GM18951 (cell line): Measurements from ENCODE around the gene POGZ.

ENCODE experiments used
- POLR2A ChIP-seq: IDR thresholded peaks from 4 replicates; pipeline ENCODE4 v1.6.1; 2011; ENCODE audit warnings: mild to moderate bottlenecking; ENCODE audit not compliant: insufficient read length, insufficient read depth; ENCODE audit errors: extremely low read depth
- in situ Hi-C: fragments of 300-500 bp; cut with MboI; formaldehyde crosslinking; loops from one replicate; pipeline ENCODE4 v1.12.0; 2022; ENCODE audit warnings: low sequenced_read_pairs, mixed read lengths, inconsistent platforms; ENCODE audit not compliant: unreplicated experiment

The POGZ gene

GRCh38 chr1:151425103-151425502 is 34.2 kb downstream of the POGZ start:
- in situ Hi-C loops, result no loop called here
- TF ChIP-seq POLR2A, result no peak

- TF ChIP-seq POLR2A, result no peak
- in situ Hi-C loops, result no loop called here
These were observed 39.5 kb downstream of the POGZ start for GRCh38 chr1:151419819-151420218.

- TF ChIP-seq POLR2A, result no peak
These were observed 41.2 kb downstream of the POGZ start for GRCh38 chr1:151418081-151418480.

GRCh38 chr1:151416231-151416630 is 43.1 kb downstream of the POGZ start:
- in situ Hi-C loops, result no loop called here
- no peak for TF ChIP-seq POLR2A

More at GRCh38 chr1:151418081-151418480, 41.2 kb downstream of the POGZ start:
- in situ Hi-C loops, result no loop called here

GRCh38 chr1:151411884-151412283 is 47.4 kb downstream of the POGZ start:
- TF ChIP-seq POLR2A, result no peak
- in situ Hi-C loops, result no loop called here

- TF ChIP-seq POLR2A, result no peak
- in situ Hi-C loops, result no loop called here
These were observed 50.4 kb downstream of the POGZ start for GRCh38 chr1:151408891-151409290.

GRCh38 chr1:151407304-151407703 is 52.0 kb downstream of the POGZ start:
- in situ Hi-C loops, result no loop called here
- TF ChIP-seq POLR2A, result no peak

- in situ Hi-C loops, result no loop called here
- TF ChIP-seq POLR2A, result no peak
These were observed 53.1 kb downstream of the POGZ start for GRCh38 chr1:151406176-151406575.

GRCh38 chr1:151405187-151405951 is 53.9 kb downstream of the POGZ start:
- no peak for TF ChIP-seq POLR2A
- in situ Hi-C loops, result no loop called here

GRCh38 chr1:151403612-151404011 is 55.7 kb downstream of the POGZ start:
- no peak for TF ChIP-seq POLR2A
- in situ Hi-C loops, result no loop called here

GRCh38 chr1:151402764-151403163 is 56.5 kb downstream of the POGZ start:
- no peak for TF ChIP-seq POLR2A
- in situ Hi-C loops, result no loop called here

GRCh38 chr1:151401860-151402259 is 57.4 kb downstream of the POGZ start:
- no peak for TF ChIP-seq POLR2A
- in situ Hi-C loops, result no loop called here

- no peak for TF ChIP-seq POLR2A
- in situ Hi-C loops, result no loop called here
These were observed 58.0 kb downstream of the POGZ start for GRCh38 chr1:151401125-151401788.
